K562 (cell line): ENCODE measurements around the gene PSAP. TPM values are rescaled to one million over a fixed set of nuclear protein-coding genes. Genes with fewer than 3 reads are reported as not detected.

Experiments
- CBFA2T3 ChIP-seq: fragments of 450-650 bp; IDR thresholded peaks from 2 replicates; pipeline ENCODE4 v1.6.1; 2017
- HDAC1 ChIP-seq, 2 experiments: fragments of 450-650 bp; IDR thresholded peaks; 2 replicates each; pipeline ENCODE4 v1.6.1; 2016 to 2017; ENCODE audit warnings: inconsistent platforms in 1 of 2, mild to moderate bottlenecking in 1 of 2, moderate library complexity in 1 of 2
- HSF4 ChIP-seq: fragments of 250-450 bp; sonication (Bioruptor Pico); IDR thresholded peaks from 2 replicates; pipeline ENCODE4 v2.1.2; 2022; ENCODE audit warnings: mild to moderate bottlenecking, moderate library complexity, borderline replicate concordance
- MCM3 ChIP-seq: fragments of 450-650 bp; IDR thresholded peaks from 2 replicates; pipeline ENCODE4 v1.6.1; 2016
- NR2C1 ChIP-seq, 2 experiments: fragments of 450-650 bp; IDR thresholded peaks; 2 replicates each; pipeline ENCODE4 v1.6.1; 2017; ENCODE audit warnings: mild to moderate bottlenecking in 2 of 2, antibody characterized with exemption in 1 of 2, inconsistent platforms in 1 of 2, missing compliant biosample characterization in 1 of 2, missing genetic modification characterization in 1 of 2
- SREBF1 ChIP-seq: fragments of 150-350 bp; IDR thresholded peaks from 2 replicates; pipeline ENCODE4 v1.6.1; 2014; ENCODE audit warnings: antibody characterized with exemption, low read depth, low read length, borderline replicate concordance
- TAF15 ChIP-seq: fragments of 200-400 bp; formaldehyde crosslinking; IDR thresholded peaks from 2 replicates; pipeline ENCODE4 v1.6.1; 2017; ENCODE audit warnings: mild to moderate bottlenecking, low read depth, low read length, moderate library complexity
- TCF3 ChIP-seq: sonication (generic); formaldehyde crosslinking; IDR thresholded peaks from 2 replicates; pipeline ENCODE4 v1.4.0; 2020; ENCODE audit warnings: mild to moderate bottlenecking, missing genetic modification reagents
- ZSCAN29 ChIP-seq: fragments of 450-650 bp; IDR thresholded peaks from 2 replicates; pipeline ENCODE4 v1.6.1; 2017
- polyA plus RNA-seq, 8 experiments: library from polyadenylated mRNA; depleted of rRNA in 4 of 8; stranded (reverse) in 5 of 8; unstranded in 3 of 8; fragments of >200 nt; fragmentation: Nextera tagmentation in 2 of 8; fragmentation: Illumina TruSeq in 1 of 8; extraction: Ambion mirVana in 2 of 8; extraction: Trizol in 1 of 8; gene quantifications; 2 replicates each; pipeline versions ENCODE4 v1.2.1 to v1.2.3, GENCODE V29; 2011 to 2014; ENCODE audit warnings: inconsistent platforms in 1 of 8, missing spikeins in 1 of 8
- total RNA-seq, 7 experiments: library from RNA; depleted of rRNA in 6 of 7; stranded (reverse); fragments of >200 nt in 6 of 7; fragmentation: Illumina TruSeq in 2 of 7; extraction: Trizol in 2 of 7; gene quantifications; 2 replicates each; pipeline versions ENCODE4 v1.2.1 to v1.2.3, GENCODE V29; 2011 to 2021; ENCODE audit warnings: low replicate concordance in 1 of 7
- TF ChIP-seq, protein P1 (sequence below), 2 experiments: fragments of 450-650 bp; IDR thresholded peaks; 2 replicates each; pipeline ENCODE4 v1.6.1; 2016
- TF ChIP-seq, protein P2 (sequence below): fragments of 250-450 bp; sonication (Bioruptor Pico); IDR thresholded peaks from 2 replicates; pipeline ENCODE4 v1.8.0; 2022; ENCODE audit warnings: inconsistent platforms, mild to moderate bottlenecking, moderate library complexity, borderline replicate concordance
- TF ChIP-seq, protein P3 (sequence below), 2 experiments: fragments of 450-650 bp in 1 of 2; IDR thresholded peaks; 2 replicates each; pipeline ENCODE4 v1.6.1; 2011 to 2017; ENCODE audit warnings: low read depth in 2 of 2, antibody characterized with exemption in 1 of 2, borderline replicate concordance in 1 of 2, low read length in 1 of 2, mild to moderate bottlenecking in 1 of 2, mixed read lengths in 1 of 2; ENCODE audit not compliant: control insufficient read depth in 1 of 2
- TF ChIP-seq, protein P4 (sequence below): fragments of 250-450 bp; sonication (Bioruptor Pico); IDR thresholded peaks from 2 replicates; pipeline ENCODE4 v1.8.0; 2022; ENCODE audit warnings: inconsistent platforms

Gene PSAP
- total and polyA plus RNA-seq, 9 of the 15 experiments (the other 6 are each of a cell fraction or from before 2014, with no cell fraction given) = 245 to 700 (median 429) TPM

DNA sequence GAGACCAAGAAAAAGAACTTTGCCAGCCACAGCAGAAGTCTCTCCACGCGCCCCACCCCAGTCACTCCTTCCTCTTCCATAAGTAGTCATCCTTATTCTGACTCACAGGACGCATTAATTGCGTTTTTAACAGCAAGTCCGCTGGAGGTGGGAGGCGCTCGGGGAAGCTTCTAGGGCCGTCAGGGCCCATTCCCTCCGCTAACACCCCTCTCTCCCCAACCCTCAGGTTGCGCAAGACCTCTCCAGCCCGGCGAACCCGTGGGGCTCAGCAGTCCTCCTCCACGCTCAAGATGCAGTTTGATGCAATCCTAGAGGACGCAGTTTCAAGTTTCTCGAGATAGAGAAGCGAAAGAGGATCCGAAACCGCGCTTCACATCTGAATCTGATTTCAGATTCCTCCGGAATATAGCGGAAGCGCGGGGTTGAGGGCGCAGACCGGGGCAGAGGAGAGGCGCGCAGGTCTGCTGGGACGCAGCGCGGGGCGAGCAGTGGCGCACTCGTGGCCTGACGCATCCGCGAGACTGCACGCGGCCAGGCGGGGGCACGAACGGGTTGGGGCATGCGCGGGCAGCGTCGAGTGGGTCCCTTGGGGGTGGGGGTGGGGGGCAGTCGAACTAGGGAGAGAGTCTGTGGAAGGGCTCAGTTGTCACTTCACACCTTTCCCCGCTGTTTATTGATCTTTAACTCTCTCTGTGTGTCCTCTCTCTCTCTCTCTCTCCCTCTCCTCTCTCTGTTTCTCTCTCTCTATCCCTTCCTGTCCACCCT lies 37.8 kb upstream of the PSAP start (continued):
- TF ChIP-seq, protein P1, sequence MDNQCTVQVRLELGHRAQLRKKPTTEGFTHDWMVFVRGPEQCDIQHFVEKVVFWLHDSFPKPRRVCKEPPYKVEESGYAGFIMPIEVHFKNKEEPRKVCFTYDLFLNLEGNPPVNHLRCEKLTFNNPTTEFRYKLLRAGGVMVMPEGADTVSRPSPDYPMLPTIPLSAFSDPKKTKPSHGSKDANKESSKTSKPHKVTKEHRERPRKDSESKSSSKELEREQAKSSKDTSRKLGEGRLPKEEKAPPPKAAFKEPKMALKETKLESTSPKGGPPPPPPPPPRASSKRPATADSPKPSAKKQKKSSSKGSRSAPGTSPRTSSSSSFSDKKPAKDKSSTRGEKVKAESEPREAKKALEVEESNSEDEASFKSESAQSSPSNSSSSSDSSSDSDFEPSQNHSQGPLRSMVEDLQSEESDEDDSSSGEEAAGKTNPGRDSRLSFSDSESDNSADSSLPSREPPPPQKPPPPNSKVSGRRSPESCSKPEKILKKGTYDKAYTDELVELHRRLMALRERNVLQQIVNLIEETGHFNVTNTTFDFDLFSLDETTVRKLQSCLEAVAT (IDR thresholded peaks at IDR 0.05) = no peak; a peak in 1 of 4 replicates
- TF ChIP-seq CBFA2T3 = peak; percentile 16; the same call in 1 of the 2 replicates
- TF ChIP-seq NR2C1 (IDR thresholded peaks at IDR 0.05) = no peak
- TF ChIP-seq NR2C1 (tag; IDR thresholded peaks at IDR 0.05) = no peak
- TF ChIP-seq, protein P2, sequence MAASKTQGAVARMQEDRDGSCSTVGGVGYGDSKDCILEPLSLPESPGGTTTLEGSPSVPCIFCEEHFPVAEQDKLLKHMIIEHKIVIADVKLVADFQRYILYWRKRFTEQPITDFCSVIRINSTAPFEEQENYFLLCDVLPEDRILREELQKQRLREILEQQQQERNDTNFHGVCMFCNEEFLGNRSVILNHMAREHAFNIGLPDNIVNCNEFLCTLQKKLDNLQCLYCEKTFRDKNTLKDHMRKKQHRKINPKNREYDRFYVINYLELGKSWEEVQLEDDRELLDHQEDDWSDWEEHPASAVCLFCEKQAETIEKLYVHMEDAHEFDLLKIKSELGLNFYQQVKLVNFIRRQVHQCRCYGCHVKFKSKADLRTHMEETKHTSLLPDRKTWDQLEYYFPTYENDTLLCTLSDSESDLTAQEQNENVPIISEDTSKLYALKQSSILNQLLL (CRISPR knock-in tag) = no peak
- no peak for TF ChIP-seq TAF15
- no peak for TF ChIP-seq MCM3
- peak; percentile 69; the same call in 1 of the 2 replicates for TF ChIP-seq ZSCAN29
- TF ChIP-seq HDAC1 (IDR thresholded peaks at IDR 0.05) = peak in 1 of 2 experiments; percentile 93; a peak in 2 of 4 replicates
- no peak for TF ChIP-seq SREBF1
- TF ChIP-seq HSF4 = no peak
- TF ChIP-seq, protein P3, sequence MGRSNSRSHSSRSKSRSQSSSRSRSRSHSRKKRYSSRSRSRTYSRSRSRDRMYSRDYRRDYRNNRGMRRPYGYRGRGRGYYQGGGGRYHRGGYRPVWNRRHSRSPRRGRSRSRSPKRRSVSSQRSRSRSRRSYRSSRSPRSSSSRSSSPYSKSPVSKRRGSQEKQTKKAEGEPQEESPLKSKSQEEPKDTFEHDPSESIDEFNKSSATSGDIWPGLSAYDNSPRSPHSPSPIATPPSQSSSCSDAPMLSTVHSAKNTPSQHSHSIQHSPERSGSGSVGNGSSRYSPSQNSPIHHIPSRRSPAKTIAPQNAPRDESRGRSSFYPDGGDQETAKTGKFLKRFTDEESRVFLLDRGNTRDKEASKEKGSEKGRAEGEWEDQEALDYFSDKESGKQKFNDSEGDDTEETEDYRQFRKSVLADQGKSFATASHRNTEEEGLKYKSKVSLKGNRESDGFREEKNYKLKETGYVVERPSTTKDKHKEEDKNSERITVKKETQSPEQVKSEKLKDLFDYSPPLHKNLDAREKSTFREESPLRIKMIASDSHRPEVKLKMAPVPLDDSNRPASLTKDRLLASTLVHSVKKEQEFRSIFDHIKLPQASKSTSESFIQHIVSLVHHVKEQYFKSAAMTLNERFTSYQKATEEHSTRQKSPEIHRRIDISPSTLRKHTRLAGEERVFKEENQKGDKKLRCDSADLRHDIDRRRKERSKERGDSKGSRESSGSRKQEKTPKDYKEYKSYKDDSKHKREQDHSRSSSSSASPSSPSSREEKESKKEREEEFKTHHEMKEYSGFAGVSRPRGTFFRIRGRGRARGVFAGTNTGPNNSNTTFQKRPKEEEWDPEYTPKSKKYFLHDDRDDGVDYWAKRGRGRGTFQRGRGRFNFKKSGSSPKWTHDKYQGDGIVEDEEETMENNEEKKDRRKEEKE (IDR thresholded peaks at IDR 0.05; ENCODE audit: borderline replicate concordance in 1 of 2, control insufficient read depth in 1 of 2, low read depth in 2 of 2, low read length in 1 of 2) = no peak
- TF ChIP-seq, protein P4, sequence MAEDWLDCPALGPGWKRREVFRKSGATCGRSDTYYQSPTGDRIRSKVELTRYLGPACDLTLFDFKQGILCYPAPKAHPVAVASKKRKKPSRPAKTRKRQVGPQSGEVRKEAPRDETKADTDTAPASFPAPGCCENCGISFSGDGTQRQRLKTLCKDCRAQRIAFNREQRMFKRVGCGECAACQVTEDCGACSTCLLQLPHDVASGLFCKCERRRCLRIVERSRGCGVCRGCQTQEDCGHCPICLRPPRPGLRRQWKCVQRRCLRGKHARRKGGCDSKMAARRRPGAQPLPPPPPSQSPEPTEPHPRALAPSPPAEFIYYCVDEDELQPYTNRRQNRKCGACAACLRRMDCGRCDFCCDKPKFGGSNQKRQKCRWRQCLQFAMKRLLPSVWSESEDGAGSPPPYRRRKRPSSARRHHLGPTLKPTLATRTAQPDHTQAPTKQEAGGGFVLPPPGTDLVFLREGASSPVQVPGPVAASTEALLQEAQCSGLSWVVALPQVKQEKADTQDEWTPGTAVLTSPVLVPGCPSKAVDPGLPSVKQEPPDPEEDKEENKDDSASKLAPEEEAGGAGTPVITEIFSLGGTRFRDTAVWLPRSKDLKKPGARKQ (CRISPR knock-in tag) = no peak
- TF ChIP-seq TCF3 (CRISPR knock-in tag) = no peak
